Lower leg skin (tissue), 4 donors: ENCODE results near the gene IBA57. TPM values are rescaled to one million over a fixed set of nuclear protein-coding genes. Genes with fewer than 3 reads are reported as not detected.
A peak's percentile ranks its signal among the peaks of the same experiment; 100 is the strongest.

Source experiments
- DNase-seq, 2 donors: peaks; one replicate each; pipeline ENCODE4 v3.0.0-alpha.2; 2019; ENCODE audit warnings: low spot score in 2 of 2
- H3K4me3 ChIP-seq: fragments of 200-600 bp; sonication (generic); 2 replicates; pipeline ENCODE4 v1.5.1; 2017; ENCODE audit warnings: mild to moderate bottlenecking, low read depth; ENCODE audit not compliant: poor library complexity, severe bottlenecking
- POLR2A ChIP-seq, 2 donors: fragments of 450-650 bp; IDR thresholded peaks; one replicate each; pipeline ENCODE4 v1.6.1; 2016 to 2017; ENCODE audit warnings: antibody characterized with exemption in 2 of 2, mild to moderate bottlenecking in 1 of 2, moderate library complexity in 1 of 2
- WGBS, 2 donors: methylation state at CpG; one replicate each; pipeline ENCODE4 v1.1.5; 2018; 5-methylcytosine and 5-hydroxymethylcytosine counted together
- intact Hi-C: fragments of 100-400 bp; cut with DNase I; formaldehyde crosslinking; loops from one replicate; pipeline ENCODE4 v1.15.0; 2023; ENCODE audit warnings: low total_unique reads
- total RNA-seq, 4 donors: library from RNA; depleted of rRNA; stranded (reverse); fragments of >200 nt; gene quantifications; one replicate each; pipeline ENCODE4 v1.1.0, GENCODE V29; 2016
- TF ChIP-seq, protein P1 (sequence below), 3 donors: fragments of 450-650 bp; IDR thresholded peaks; one replicate each; pipeline ENCODE4 v1.5.1; 2016; ENCODE audit warnings: antibody characterized with exemption in 3 of 3, mild to moderate bottlenecking in 3 of 3, moderate library complexity in 2 of 3

IBA57 gene
- total RNA-seq, 4 donors from 2014 or later = 9.4 to 16.0 (median 12.6) TPM

DNA sequence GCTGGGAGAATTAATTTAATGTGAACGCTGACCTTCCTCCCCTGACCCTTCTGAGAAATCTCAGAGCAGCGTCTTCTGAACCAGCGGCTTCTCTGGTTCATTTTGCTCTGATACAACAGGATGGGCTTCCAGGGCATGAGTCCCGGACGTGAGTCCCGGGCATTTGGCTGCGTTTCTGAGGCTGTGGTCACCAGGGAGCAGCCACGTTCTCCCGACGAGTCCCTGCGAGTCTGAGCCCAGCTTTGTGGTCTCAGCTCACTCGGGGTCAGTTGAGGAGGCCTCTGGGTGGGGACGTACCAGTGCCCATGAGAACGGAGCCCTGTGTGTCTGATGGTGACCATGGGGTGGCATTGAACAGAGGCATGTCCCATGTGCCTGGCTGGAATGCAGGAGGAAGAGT lies 24.6 kb downstream of the IBA57 start:
- DNase-seq = peak in 1 of 2 donors; percentile 34
- H3K4me3 ChIP-seq = no peak overlapping the region
- TF ChIP-seq POLR2A (IDR thresholded peaks at IDR 0.05) = no peak
- WGBS, 2 donors = 73 to 80% methylated on average over 13 to 14 of the region's 14 CpGs
- intact Hi-C loops = no loop called here

DNA sequence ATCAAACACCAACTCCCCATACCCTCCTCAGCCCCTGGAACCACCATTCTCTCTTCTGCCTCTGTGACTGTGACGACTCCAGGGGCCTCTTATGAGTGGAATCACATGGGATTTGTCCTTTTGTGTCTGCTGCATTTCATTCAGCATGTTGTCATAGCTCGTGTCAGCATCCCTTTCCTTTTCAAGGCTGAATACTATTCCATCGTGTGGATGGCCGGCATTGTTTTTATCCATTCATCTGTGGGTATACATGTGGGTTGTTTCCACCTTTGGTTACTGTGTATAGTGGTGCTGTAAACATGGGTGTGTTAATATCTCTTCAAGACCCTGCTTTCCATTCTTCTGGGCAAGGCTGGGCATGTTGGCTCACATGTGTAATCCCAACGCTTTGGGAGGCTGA lies 25.2 kb downstream of the IBA57 start:
- intact Hi-C loops = no loop called here
- 88% methylated on average over 5 of the region's 5 CpGs for WGBS, 2 donors
- TF ChIP-seq POLR2A (IDR thresholded peaks at IDR 0.05) = no peak
- TF ChIP-seq, protein P1, sequence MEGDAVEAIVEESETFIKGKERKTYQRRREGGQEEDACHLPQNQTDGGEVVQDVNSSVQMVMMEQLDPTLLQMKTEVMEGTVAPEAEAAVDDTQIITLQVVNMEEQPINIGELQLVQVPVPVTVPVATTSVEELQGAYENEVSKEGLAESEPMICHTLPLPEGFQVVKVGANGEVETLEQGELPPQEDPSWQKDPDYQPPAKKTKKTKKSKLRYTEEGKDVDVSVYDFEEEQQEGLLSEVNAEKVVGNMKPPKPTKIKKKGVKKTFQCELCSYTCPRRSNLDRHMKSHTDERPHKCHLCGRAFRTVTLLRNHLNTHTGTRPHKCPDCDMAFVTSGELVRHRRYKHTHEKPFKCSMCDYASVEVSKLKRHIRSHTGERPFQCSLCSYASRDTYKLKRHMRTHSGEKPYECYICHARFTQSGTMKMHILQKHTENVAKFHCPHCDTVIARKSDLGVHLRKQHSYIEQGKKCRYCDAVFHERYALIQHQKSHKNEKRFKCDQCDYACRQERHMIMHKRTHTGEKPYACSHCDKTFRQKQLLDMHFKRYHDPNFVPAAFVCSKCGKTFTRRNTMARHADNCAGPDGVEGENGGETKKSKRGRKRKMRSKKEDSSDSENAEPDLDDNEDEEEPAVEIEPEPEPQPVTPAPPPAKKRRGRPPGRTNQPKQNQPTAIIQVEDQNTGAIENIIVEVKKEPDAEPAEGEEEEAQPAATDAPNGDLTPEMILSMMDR (IDR thresholded peaks at IDR 0.05) = no peak
- DNase-seq = peak in 1 of 2 donors; percentile 18
- H3K4me3 ChIP-seq = no peak overlapping the region

DNA sequence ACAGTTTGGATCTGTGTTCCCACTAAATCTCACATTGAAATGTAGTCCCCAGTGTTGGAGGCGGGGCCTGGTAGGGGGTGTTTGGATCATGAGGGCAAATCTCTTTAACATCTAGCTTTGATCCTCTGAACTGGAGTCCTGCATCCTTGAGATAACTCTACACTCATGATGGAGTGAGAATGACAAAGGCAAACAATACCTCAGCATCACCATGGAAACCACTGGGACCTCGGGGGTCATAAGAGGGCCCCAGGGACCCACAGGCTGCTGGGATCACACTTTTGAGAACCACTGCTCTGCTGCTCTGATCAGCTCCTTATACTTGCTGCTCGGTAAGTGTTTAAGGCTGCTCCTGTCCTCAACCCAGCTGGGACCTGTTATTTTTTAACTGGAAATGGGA lies 28.8 kb downstream of the IBA57 start:
- DNase-seq = peak in 1 of 2 donors; percentile 26
- TF ChIP-seq, protein P1 (IDR thresholded peaks at IDR 0.05) = no peak
- no peak for TF ChIP-seq POLR2A (IDR thresholded peaks at IDR 0.05)
- WGBS, 2 donors = 86 to 91% methylated on average over 3 of the region's 3 CpGs

DNA sequence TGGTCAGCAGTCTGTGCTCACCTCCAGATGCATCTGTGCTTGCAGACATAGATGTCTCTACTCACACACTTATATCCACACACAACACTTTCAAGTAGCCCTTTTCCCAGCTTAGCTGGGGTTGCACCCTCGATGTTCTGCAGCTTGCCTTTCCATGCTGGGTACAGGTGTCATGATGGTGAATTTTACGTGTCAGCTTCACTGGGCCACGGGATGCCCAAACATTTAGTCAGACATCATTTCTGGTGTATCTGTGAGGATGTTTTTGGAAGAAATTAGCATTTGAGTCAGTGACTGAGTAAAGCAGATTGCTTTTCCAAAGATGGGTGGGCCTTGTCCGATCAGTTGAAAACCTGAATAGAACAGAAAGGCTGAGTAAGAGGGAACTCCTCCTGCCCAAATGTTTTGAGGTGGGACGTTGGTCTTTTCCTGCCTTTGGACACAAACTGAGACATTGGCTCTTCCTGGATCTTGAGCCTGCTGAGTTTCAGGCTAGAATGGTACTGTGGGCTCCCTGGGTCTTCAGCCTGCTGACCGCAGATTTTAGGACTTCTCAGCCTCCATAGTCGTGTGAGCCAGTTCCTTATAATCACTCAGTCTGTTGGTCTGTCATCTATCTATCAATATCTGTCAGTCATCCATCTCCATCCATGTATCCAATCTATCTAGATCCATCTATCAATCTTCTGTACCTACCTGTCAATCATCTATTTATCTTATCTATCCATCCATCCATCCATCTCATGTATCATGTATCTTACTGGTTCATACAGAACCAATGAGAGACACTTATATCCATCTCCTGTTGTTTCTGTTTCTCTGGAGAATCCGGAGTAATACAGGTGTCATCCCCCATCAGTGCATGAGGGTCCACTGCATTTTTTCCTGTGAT lies 29.6 kb downstream of the IBA57 start:
- no peak overlapping the region for H3K4me3 ChIP-seq
- DNase-seq = peak in 1 of 2 donors; percentile 42
- TF ChIP-seq, protein P1 (IDR thresholded peaks at IDR 0.05) = no peak
- intact Hi-C loops = no loop called here
- 85 to 94% methylated on average over 8 of the region's 8 CpGs for WGBS, 2 donors

More for the DNA sequence above, 28.8 kb downstream of the IBA57 start:
- intact Hi-C loops = no loop called here
- H3K4me3 ChIP-seq = no peak overlapping the region

DNA sequence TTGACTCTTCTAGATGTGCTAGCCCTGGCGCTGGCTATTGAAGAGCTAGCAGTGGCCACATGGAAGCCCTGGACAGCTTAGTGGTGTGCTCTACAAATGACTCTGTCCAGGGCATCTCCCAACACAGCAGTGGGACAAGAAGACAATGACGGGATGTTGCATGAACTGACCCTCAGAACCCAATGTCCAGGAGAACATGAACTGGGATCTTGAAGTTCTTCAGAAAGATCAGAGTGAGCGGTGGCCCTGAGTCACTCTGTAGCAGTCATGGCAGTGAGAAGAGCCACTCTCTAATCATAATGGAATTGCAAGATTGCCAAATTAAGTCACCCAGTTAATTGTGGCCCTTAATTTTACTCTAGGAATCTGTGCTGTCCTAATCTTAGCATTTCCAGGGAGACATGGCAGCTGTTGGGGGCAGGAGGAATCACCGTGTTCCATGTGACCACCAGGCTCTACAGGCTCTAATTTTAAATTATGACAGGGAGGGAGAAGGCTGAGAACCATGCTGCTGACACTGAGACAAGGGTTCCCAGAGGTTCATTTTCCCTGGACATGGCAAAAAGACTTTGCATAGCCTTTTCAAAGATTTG lies 32.0 kb downstream of the IBA57 start:
- no peak for DNase-seq
- H3K4me3 ChIP-seq = no peak overlapping the region
- TF ChIP-seq, protein P1 (IDR thresholded peaks at IDR 0.05) = no peak
- no peak for TF ChIP-seq POLR2A (IDR thresholded peaks at IDR 0.05)
- intact Hi-C loops = no loop called here
- 94 to 98% methylated on average over 4 of the region's 4 CpGs for WGBS, 2 donors

DNA sequence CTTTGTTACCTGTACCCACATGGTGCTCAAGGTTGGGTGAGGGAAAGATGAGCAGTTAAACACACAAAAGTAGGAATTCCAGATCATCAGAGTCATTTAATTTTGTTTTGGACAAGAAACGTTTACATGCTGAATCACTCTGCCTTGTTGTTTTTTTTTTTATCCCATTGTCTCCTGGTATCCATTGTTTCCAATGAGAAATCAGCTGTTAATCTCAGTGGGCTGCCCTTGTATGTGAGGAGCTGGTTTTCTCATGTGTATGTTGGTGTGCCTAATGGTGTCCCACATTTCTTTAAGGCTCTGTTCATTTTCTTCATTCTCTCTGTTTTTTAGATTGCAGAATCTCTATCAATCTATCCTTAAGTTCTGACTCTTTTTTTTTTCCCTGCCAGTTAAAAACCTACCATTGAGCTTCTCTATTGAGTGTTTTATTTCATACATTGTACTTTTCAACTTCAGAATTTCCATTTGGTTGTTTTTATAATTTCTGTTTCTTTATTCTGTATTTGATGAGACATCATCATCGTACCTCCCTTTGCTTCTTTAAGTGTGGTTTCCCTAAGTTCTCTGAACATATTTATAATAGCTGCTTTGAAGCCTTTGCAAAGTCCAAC lies 33.5 kb downstream of the IBA57 start:
- intact Hi-C loops = no loop called here
- H3K4me3 ChIP-seq = no peak overlapping the region
- TF ChIP-seq POLR2A (IDR thresholded peaks at IDR 0.05) = no peak
- TF ChIP-seq, protein P1 (IDR thresholded peaks at IDR 0.05) = no peak
- 56 to 64% methylated on average over 2 of the region's 2 CpGs for WGBS, 2 donors
- DNase-seq = no peak
